Gastrocnemius medialis (tissue), 4 donors: ENCODE measurements around the gene ELOVL2.
"Not testable (repeated sequence)": the region's sequence is repeated elsewhere in the genome, so short reads cannot be mapped to it uniquely, and the experiment has no call there.

Experiments used
- CTCF ChIP-seq, 5 experiments: fragments of 450-650 bp in 3 of 5; fragments of 200-600 bp in 2 of 5; sonication (generic) in 2 of 5; IDR thresholded peaks in 4 of 5; conservative IDR thresholded peaks in 1 of 5; 1 replicate in 4 of 5; 2 replicates in 1 of 5; pipeline ENCODE4 v1.5.1; 2016 to 2019; ENCODE audit warnings: antibody characterized with exemption in 5 of 5, mild to moderate bottlenecking in 3 of 5, moderate library complexity in 3 of 5
- POLR2A ChIP-seq, 2 donors: fragments of 450-650 bp; IDR thresholded peaks; one replicate each; pipeline ENCODE4 v1.6.1; 2017; ENCODE audit warnings: antibody characterized with exemption in 2 of 2, mild to moderate bottlenecking in 2 of 2, moderate library complexity in 2 of 2

GRCh38 chr6:11003297-11003696, 40.8 kb downstream of the ELOVL2 start:
- not testable (repeated sequence) for TF ChIP-seq POLR2A (IDR thresholded peaks at IDR 0.05); CTCF (IDR thresholded peaks at IDR 0.05 in 4 of 5, conservative IDR thresholded peaks at IDR 0.05 in 1 of 5)
